ENCODE data around the gene ABL2.
"Not testable (repeated sequence)": the region's sequence is repeated elsewhere in the genome, so short reads cannot be mapped to it uniquely, and the experiment has no call there.

Gene ABL2

DNA sequence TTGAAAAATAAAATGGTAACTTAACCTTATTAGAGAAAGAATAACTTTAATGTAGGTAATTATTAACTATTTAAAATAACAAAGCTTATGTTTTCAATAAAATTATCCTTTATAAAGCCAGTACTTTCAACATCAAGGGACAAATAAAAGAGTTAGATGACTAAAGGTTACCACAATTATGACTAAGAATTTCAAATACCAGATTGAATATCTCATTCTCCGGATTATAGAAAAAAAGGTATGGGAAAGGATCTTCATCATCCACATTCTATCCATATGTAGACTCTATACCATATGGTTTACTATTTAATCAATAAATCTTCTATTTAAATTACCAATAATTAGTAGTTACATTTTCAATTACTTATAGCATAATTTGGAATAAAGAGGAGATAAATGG lies 84.9 kb downstream of the ABL2 start:
- Histone ChIP-seq H3K4me3 (ENCODE audit: low read length) (no peak overlapping the region), H3K9ac (ENCODE audit: low read depth, low read length) (no peak overlapping the region), H3K27me3 (ENCODE audit: control insufficient read depth, insufficient read depth, low read length) (no peaks in the 10 kb centered on the region), H3K4me1 (ENCODE audit: control insufficient read depth, insufficient read depth, low read length) (peaks cover 42% of the 10 kb centered on the region), H3K36me3 (ENCODE audit: insufficient read depth, low read length) (peaks cover 12% of the 10 kb centered on the region), H3K4me2 (ENCODE audit: low read length) (no peak overlapping the region), H3K9me3 (replicated peaks; ENCODE audit: low read length) (no peaks in the 10 kb centered on the region)

DNA sequence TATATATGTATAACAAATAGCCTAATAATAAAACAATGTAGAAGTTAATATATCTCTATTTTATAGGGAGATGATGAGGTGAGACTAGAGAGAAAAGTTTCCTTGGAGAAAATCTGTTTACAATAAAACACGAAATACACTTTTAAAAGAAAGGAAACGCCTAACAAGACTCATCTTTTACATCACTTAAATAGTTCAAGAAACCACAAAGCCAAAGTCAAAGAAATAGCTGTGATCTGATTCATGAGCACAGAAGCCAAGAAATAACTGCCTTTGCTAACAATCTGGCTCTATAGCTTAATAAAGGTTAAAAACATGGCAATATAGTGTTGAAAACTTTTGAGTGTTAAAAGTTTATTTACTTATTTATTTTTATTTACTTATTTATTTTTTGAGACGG lies 86.2 kb downstream of the ABL2 start:
- Histone ChIP-seq H3K9ac (ENCODE audit: low read depth, low read length) (peak overlapping the region; percentile 100), H3K4me2 (ENCODE audit: low read length) (peak overlapping the region; percentile 83), H3K36me3 (ENCODE audit: insufficient read depth, low read length) (peaks cover 17% of the 10 kb centered on the region), H3K4me1 (ENCODE audit: control insufficient read depth, insufficient read depth, low read length) (peaks cover 50% of the 10 kb centered on the region), H3K4me3 (ENCODE audit: low read length) (peak overlapping the region; percentile 47), H3K27me3 (ENCODE audit: control insufficient read depth, insufficient read depth, low read length) (no peaks in the 10 kb centered on the region), H3K9me3 (replicated peaks; ENCODE audit: low read length) (no peaks in the 10 kb centered on the region)

GRCh38 chr1:179142889-179143299 lies 86.6 kb downstream of the ABL2 start:
- H3K4me2 ChIP-seq (ENCODE audit: low read length) = peak overlapping the region; percentile 83
- H3K4me1 ChIP-seq (ENCODE audit: control insufficient read depth, insufficient read depth, low read length) = peaks cover 55% of the 10 kb centered on the region
- peaks cover 17% of the 10 kb centered on the region for H3K36me3 ChIP-seq (ENCODE audit: insufficient read depth, low read length)
- H3K9ac ChIP-seq (ENCODE audit: low read depth, low read length) = peak overlapping the region; percentile 100
- H3K9me3 ChIP-seq (replicated peaks; ENCODE audit: low read length) = no peaks in the 10 kb centered on the region
- H3K27me3 ChIP-seq (ENCODE audit: control insufficient read depth, insufficient read depth, low read length) = no peaks in the 10 kb centered on the region
- peak overlapping the region; percentile 88 for H3K4me3 ChIP-seq (ENCODE audit: low read length)

DNA sequence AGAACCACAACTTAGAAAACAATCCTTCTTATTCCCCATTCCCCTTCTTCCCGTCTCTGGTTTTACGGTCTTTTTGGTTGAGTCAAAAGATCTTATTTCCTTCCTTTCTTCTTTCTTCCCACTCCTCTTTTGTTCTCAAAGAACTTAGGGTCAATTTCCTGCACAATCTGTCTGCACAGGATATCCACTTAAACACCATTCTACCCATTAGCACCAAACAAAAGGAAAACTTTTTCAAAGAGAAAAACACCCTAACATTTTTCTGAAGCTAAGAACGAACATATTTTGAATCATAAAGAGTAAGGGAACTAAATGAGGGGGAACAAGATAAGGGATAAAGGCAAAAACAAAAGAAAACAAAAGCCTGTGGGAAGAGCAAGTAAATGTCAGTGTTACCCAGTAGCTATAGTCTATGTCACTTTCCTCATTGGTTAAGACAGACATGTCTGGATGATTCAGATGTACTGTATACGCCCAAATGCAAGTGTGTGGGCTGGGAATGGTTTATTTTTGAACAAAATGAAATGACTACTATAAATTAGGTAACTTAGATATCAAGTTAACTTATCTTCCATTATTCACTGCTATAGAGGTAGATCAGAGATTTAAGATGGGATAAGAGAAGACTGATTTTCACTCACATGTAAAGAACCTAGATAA lies 87.8 kb downstream of the ABL2 start:
- Histone ChIP-seq H3K27me3 (ENCODE audit: control insufficient read depth, insufficient read depth, low read length) (no peaks in the 10 kb centered on the region), H3K4me3 (ENCODE audit: low read length) (peak overlapping the region; percentile 88), H3K36me3 (ENCODE audit: insufficient read depth, low read length) (peaks cover 17% of the 10 kb centered on the region), H3K4me2 (ENCODE audit: low read length) (peak overlapping the region; percentile 83), H3K9me3 (replicated peaks; ENCODE audit: low read length) (no peaks in the 10 kb centered on the region), H3K9ac (ENCODE audit: low read depth, low read length) (peak overlapping the region; percentile 100), H3K4me1 (ENCODE audit: control insufficient read depth, insufficient read depth, low read length) (peaks cover 59% of the 10 kb centered on the region)

- Histone ChIP-seq H3K4me1 (ENCODE audit: control insufficient read depth, insufficient read depth, low read length) (peaks cover 39% of the 10 kb centered on the region), H3K4me2 (ENCODE audit: low read length) (peak overlapping the region; percentile 82), H3K36me3 (ENCODE audit: insufficient read depth, low read length) (peaks cover 17% of the 10 kb centered on the region)
- H3K9ac ChIP-seq (ENCODE audit: low read depth, low read length); H3K27me3 ChIP-seq (ENCODE audit: control insufficient read depth, insufficient read depth, low read length); H3K9me3 ChIP-seq (replicated peaks; ENCODE audit: low read length); H3K4me3 ChIP-seq (ENCODE audit: low read length): not testable (repeated sequence)
Measured at GRCh38 chr1:179138755-179139154, 90.7 kb downstream of the ABL2 start.

- Histone ChIP-seq H3K9ac (ENCODE audit: low read depth, low read length) (peak overlapping the region; percentile 39), H3K4me2 (ENCODE audit: low read length) (peak overlapping the region; percentile 82), H3K9me3 (replicated peaks; ENCODE audit: low read length) (no peaks in the 10 kb centered on the region), H3K4me1 (ENCODE audit: control insufficient read depth, insufficient read depth, low read length) (peaks cover 36% of the 10 kb centered on the region), H3K4me3 (ENCODE audit: low read length) (peak overlapping the region; percentile 47), H3K36me3 (ENCODE audit: insufficient read depth, low read length) (peaks cover 22% of the 10 kb centered on the region), H3K27me3 (ENCODE audit: control insufficient read depth, insufficient read depth, low read length) (no peaks in the 10 kb centered on the region)
Measured at GRCh38 chr1:179137617-179138255, 91.7 kb downstream of the ABL2 start.

DNA sequence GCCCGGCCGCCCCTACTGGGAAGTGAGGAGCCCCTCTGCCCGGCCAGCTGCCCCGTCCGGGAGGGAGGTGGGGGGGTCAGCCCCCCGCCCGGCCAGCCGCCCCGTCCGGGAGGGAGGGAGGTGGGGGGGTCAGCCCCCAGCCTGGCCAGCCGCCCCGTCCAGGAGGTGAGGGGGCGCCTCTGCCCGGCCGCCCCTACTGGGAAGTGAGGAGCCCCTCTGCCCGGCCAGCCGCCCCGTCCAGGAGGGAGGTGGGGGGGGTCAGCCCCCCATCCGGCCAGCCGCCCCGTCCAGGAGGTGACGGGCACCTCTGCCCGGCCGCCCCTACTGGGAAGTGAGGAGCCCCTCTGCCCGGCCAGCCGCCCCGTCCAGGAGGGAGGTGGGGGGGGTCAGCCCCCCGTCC lies 93.8 kb downstream of the ABL2 start:
- not testable (repeated sequence) for H3K4me2 ChIP-seq (ENCODE audit: low read length); H3K27me3 ChIP-seq (ENCODE audit: control insufficient read depth, insufficient read depth, low read length); H3K9ac ChIP-seq (ENCODE audit: low read depth, low read length); H3K9me3 ChIP-seq (replicated peaks; ENCODE audit: low read length); H3K4me3 ChIP-seq (ENCODE audit: low read length)
- peaks cover 34% of the 10 kb centered on the region for H3K4me1 ChIP-seq (ENCODE audit: control insufficient read depth, insufficient read depth, low read length)
- peaks cover 34% of the 10 kb centered on the region for H3K36me3 ChIP-seq (ENCODE audit: insufficient read depth, low read length)

DNA sequence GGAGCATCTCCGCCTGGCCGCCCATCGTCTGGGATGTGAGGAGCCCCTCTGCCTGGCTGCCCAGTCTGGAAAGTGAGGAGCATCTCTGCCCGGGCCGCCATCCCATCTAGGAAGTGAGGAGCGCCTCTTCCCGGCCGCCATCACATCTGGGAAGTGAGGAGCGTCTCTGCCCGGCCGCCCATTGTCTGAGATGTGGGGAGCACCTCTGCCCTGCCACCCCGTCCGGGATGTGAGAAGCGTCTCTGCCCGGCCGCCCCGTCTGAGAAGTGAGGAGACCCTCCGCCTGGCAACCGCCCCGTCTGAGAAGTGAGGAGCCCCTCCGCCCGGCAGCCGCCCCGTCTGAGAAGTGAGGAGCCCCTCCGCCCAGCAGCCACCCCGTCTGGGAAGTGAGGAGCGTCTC lies 94.3 kb downstream of the ABL2 start:
- H3K9me3 ChIP-seq (replicated peaks; ENCODE audit: low read length); H3K4me3 ChIP-seq (ENCODE audit: low read length); H3K27me3 ChIP-seq (ENCODE audit: control insufficient read depth, insufficient read depth, low read length); H3K4me2 ChIP-seq (ENCODE audit: low read length); H3K9ac ChIP-seq (ENCODE audit: low read depth, low read length): not testable (repeated sequence)
- Histone ChIP-seq H3K4me1 (ENCODE audit: control insufficient read depth, insufficient read depth, low read length) (peaks cover 33% of the 10 kb centered on the region), H3K36me3 (ENCODE audit: insufficient read depth, low read length) (peaks cover 34% of the 10 kb centered on the region)

- Histone ChIP-seq H3K27me3 (ENCODE audit: control insufficient read depth, insufficient read depth, low read length) (no peaks in the 10 kb centered on the region), H3K9me3 (replicated peaks; ENCODE audit: low read length) (no peaks in the 10 kb centered on the region), H3K4me1 (ENCODE audit: control insufficient read depth, insufficient read depth, low read length) (peaks cover 56% of the 10 kb centered on the region), H3K4me3 (ENCODE audit: low read length) (peak overlapping the region; percentile 29), H3K4me2 (ENCODE audit: low read length) (peak overlapping the region; percentile 42), H3K36me3 (ENCODE audit: insufficient read depth, low read length) (peaks cover 60% of the 10 kb centered on the region), H3K9ac (ENCODE audit: low read depth, low read length) (peak overlapping the region; percentile 10)
Measured at GRCh38 chr1:179129702-179130473, 99.6 kb downstream of the ABL2 start.

DNA sequence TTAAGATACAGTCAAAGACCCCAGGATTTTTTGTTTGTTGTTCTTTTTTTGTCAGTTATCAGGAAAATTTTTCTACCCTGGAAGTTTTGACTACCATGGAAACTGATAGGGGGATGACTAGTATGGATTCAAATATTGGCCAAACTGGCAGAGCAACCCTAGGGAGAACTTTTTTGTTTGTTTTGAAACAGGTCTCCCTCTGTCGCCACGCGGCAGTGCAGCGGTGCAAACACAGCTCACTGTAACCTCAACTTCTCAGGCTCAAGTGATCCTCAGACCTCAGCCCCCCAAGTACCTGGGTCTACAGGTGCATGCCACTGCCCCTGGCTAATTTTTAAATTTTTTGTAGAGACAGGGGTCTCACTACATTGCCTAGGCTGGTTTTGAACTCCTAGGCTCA lies 101.0 kb downstream of the ABL2 start:
- no peak overlapping the region for H3K4me2 ChIP-seq (ENCODE audit: low read length)
- no peaks in the 10 kb centered on the region for H3K9me3 ChIP-seq (replicated peaks; ENCODE audit: low read length)
- peaks cover 63% of the 10 kb centered on the region for H3K4me1 ChIP-seq (ENCODE audit: control insufficient read depth, insufficient read depth, low read length)
- no peak overlapping the region for H3K4me3 ChIP-seq (ENCODE audit: low read length)
- no peak overlapping the region for H3K9ac ChIP-seq (ENCODE audit: low read depth, low read length)
- H3K36me3 ChIP-seq (ENCODE audit: insufficient read depth, low read length) = peaks cover 67% of the 10 kb centered on the region
- H3K27me3 ChIP-seq (ENCODE audit: control insufficient read depth, insufficient read depth, low read length) = no peaks in the 10 kb centered on the region

- Histone ChIP-seq H3K27me3 (ENCODE audit: control insufficient read depth, insufficient read depth, low read length) (no peaks in the 10 kb centered on the region), H3K9me3 (replicated peaks; ENCODE audit: low read length) (no peaks in the 10 kb centered on the region), H3K4me1 (ENCODE audit: control insufficient read depth, insufficient read depth, low read length) (peaks cover 63% of the 10 kb centered on the region), H3K4me3 (ENCODE audit: low read length) (no peak overlapping the region), H3K36me3 (ENCODE audit: insufficient read depth, low read length) (peaks cover 72% of the 10 kb centered on the region), H3K4me2 (ENCODE audit: low read length) (peak overlapping the region; percentile 14), H3K9ac (ENCODE audit: low read depth, low read length) (peak overlapping the region; percentile 11)
Measured at GRCh38 chr1:179127163-179127895, 102.1 kb downstream of the ABL2 start.

Measured in skeletal muscle satellite cell (primary cell).